ENCODE data around the gene SPATA31A6.
"Not testable (repeated sequence)": the region's sequence is repeated elsewhere in the genome, so short reads cannot be mapped to it uniquely, and the experiment has no call there.

DNA sequence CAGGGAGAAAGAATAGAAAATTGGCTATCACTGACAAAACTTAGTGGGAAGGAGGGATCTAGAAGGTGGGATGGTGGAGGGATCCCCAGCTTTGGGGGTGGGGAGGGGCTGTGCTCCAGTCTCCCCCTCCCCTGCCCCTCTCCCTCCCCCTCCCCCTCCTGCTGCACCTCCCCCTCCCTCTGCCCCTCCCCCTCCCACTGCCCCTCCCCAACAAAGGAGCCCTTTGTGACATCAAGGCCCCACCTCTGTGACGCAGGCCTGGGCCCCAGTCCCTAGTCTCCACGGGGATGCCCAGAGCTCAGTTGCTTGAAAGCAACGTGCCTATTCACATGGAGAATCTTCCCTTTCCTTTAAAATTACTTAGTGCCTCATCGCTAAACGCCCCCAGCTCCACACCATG is at the start of gene SPATA31A6:
- not testable (repeated sequence) for TF ChIP-seq POLR2AphosphoS5 (IDR thresholded peaks at IDR 0.05; ENCODE audit: borderline replicate concordance, low read depth, low read length); EZH2 (IDR thresholded peaks at IDR 0.05)
